Spleen (tissue), 7 donors: Measurements from ENCODE around the gene MS4A4A.

Source experiments
- CTCF ChIP-seq, 11 experiments: fragments of 200-600 bp in 7 of 11; fragments of 450-650 bp in 4 of 11; sonication (generic) in 4 of 11; IDR thresholded peaks in 8 of 11; conservative IDR thresholded peaks in 3 of 11; 1 replicate in 7 of 11; 2 replicates in 4 of 11; pipeline versions ENCODE4 v1.4.0 to v1.8.0; 2016 to 2021; ENCODE audit warnings: antibody characterized with exemption in 11 of 11, inconsistent platforms in 4 of 11, mild to moderate bottlenecking in 1 of 11
- POLR2A ChIP-seq, 3 donors: fragments of 450-650 bp; IDR thresholded peaks; one replicate each; pipeline ENCODE4 v1.5.1; 2017; ENCODE audit warnings: antibody characterized with exemption in 3 of 3, mild to moderate bottlenecking in 1 of 3
- donor health status: DM: no; HTN: no; CAD: no; lungs with moderate emphysema.
- donor health status: DM: no; HTN: no; CAD: no.
- donor health status: DM: no; HTN: no; CAD: no.

GRCh38 chr11:60321051-60321450 lies 40.6 kb downstream of the MS4A4A start:
- TF ChIP-seq CTCF (IDR thresholded peaks at IDR 0.05 in 8 of 11, conservative IDR thresholded peaks at IDR 0.05 in 3 of 11) = no peak
- TF ChIP-seq POLR2A (IDR thresholded peaks at IDR 0.05) = no peak
